Glomerular endothelial cell (primary cell): ENCODE measurements around the gene MCEMP1. TPM values are rescaled to one million over a fixed set of nuclear protein-coding genes. Genes with fewer than 3 reads are reported as not detected.

Experiments used
- DNase-seq: peaks from one replicate; pipeline ENCODE4 v3.0.0-alpha.2; 2011; ENCODE audit warnings: low read depth, low spot score; ENCODE audit errors: extremely low read depth
- total RNA-seq: library from RNA; depleted of rRNA; stranded (reverse); fragments of >200 nt; gene quantifications from 2 replicates; pipeline ENCODE4 v1.2.3, GENCODE V29; 2015

MCEMP1 gene
- total RNA-seq, 1 donor from 2014 or later, result not detected

DNA sequence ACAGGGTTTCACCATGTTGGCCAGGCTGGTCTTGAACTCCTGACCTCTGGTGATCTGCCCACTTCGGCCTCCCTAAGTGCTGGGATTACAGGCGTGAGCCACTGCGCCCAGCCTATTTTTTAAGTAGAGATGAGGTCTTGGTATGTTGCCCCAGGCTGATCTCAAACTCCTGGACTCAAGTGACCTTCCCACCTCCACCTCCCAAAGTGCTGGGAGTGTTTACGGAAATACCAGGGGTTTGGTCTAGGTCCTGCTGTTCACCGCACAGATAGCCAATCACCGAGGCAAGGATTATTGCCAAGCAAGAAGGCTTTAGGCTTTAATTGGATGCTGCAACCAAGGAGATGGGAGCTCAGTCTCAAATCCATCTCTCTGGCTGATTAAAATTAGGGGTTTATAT lies 43.5 kb downstream of the MCEMP1 start:
- DNase-seq, result no peak

- no peak for DNase-seq
Measured at GRCh38 chr19:7722231-7722651, 45.4 kb downstream of the MCEMP1 start.

GRCh38 chr19:7725791-7726190 lies 48.9 kb downstream of the MCEMP1 start:
- DNase-seq, result no peak

GRCh38 chr19:7729211-7729610 lies 52.3 kb downstream of the MCEMP1 start:
- DNase-seq, result no peak

Other genes starting within 250 kb of the MCEMP1 start
- gene PEX11G, start 188.1 kb upstream of the MCEMP1 start, total RNA-seq, result 2.7 and 4.1 TPM in 2 replicates
- 56.9 and 70.4 TPM in 2 replicates for gene ZNF358, start 161.0 kb upstream of the MCEMP1 start, total RNA-seq
- gene MCOLN1, start 154.5 kb upstream of the MCEMP1 start, total RNA-seq, result 10.6 and 25.2 TPM in 2 replicates
- gene PNPLA6, start 141.4 kb upstream of the MCEMP1 start, total RNA-seq, result 176 and 230 TPM in 2 replicates
- gene CAMSAP3, start 81.2 kb upstream of the MCEMP1 start, total RNA-seq, result 0.41 and 0.82 TPM in 2 replicates
- 40.5 and 46.3 TPM in 2 replicates for gene XAB2, start 47.5 kb upstream of the MCEMP1 start, total RNA-seq
- gene PET100, start 47.3 kb upstream of the MCEMP1 start, total RNA-seq, result 32.3 and 37.1 TPM in 2 replicates
- gene PCP2, start 43.4 kb upstream of the MCEMP1 start, total RNA-seq, result not detected in 2 replicates
- 33.4 and 47.7 TPM in 2 replicates for gene STXBP2, start 40.0 kb upstream of the MCEMP1 start, total RNA-seq
- gene RETN, start 8.0 kb upstream of the MCEMP1 start, total RNA-seq, result not detected in 2 replicates
- gene TRAPPC5, start 3.7 kb downstream of the MCEMP1 start, total RNA-seq, result 132 and 170 TPM in 2 replicates
- gene FCER2, start 25.0 kb downstream of the MCEMP1 start, total RNA-seq, result not detected in 2 replicates
- not detected in 2 replicates for gene CLEC4G, start 55.0 kb downstream of the MCEMP1 start, total RNA-seq
- not detected in 2 replicates for gene CD209, start 70.4 kb downstream of the MCEMP1 start, total RNA-seq
- gene CLEC4M, start 86.2 kb downstream of the MCEMP1 start, total RNA-seq, result 0.19 and 0.64 TPM in 2 replicates
- gene EVI5L, start 153.1 kb downstream of the MCEMP1 start, total RNA-seq, result 27.1 and 32.1 TPM in 2 replicates
- not detected in 2 replicates for gene PRR36, start 197.3 kb downstream of the MCEMP1 start, total RNA-seq
- gene LRRC8E, start 211.4 kb downstream of the MCEMP1 start, total RNA-seq, result 2.8 and 3.0 TPM in 2 replicates
- gene MAP2K7, start 226.8 kb downstream of the MCEMP1 start, total RNA-seq, result 10.6 and 16.5 TPM in 2 replicates
- gene TGFBR3L, start 237.7 kb downstream of the MCEMP1 start, total RNA-seq, result 0.76 and 1.7 TPM in 2 replicates
- 32.6 and 37.7 TPM in 2 replicates for gene SNAPC2, start 243.2 kb downstream of the MCEMP1 start, total RNA-seq
- gene CTXN1, start 249.0 kb downstream of the MCEMP1 start, total RNA-seq, result 47.1 and 50.5 TPM in 2 replicates